HG03432 (cell line): Measurements from ENCODE around the gene LAMA2.

ENCODE experiments used
- ATAC-seq: cut with Tn5 transposase; IDR thresholded peaks from one replicate; pipeline ENCODE4 v1.9.1; 2021; ENCODE audit warnings: mild to moderate bottlenecking, moderate library complexity; ENCODE audit not compliant: unreplicated experiment

LAMA2 gene

GRCh38 chr6:128882991-128883611 is at the start of gene LAMA2:
TSS of gene LAMA2 (plus strand) at chr6:128883138. CDS start at chr6:128883246, 108 bp downstream.
- ATAC-seq: peak; percentile 51

GRCh38 chr6:128836761-128837160 is 46.2 kb upstream of the LAMA2 start:
- ATAC-seq: no peak

- ATAC-seq: no peak
These were observed 41.4 kb upstream of the LAMA2 start for GRCh38 chr6:128841518-128841917.

- ATAC-seq: no peak
These were observed 38.3 kb upstream of the LAMA2 start for GRCh38 chr6:128844598-128844997.

GRCh38 chr6:128847431-128848210 is 35.3 kb upstream of the LAMA2 start:
- no peak for ATAC-seq

GRCh38 chr6:128848212-128848935 is 34.6 kb upstream of the LAMA2 start:
- no peak for ATAC-seq

- ATAC-seq: no peak
These were observed 27.3 kb upstream of the LAMA2 start for GRCh38 chr6:128855581-128856085.

- ATAC-seq: no peak
These were observed 25.1 kb upstream of the LAMA2 start for GRCh38 chr6:128857806-128858205.

- ATAC-seq: no peak
These were observed 22.2 kb upstream of the LAMA2 start for GRCh38 chr6:128860782-128861181.

- ATAC-seq: no peak
These were observed 19.0 kb upstream of the LAMA2 start for GRCh38 chr6:128863983-128864382.

- no peak for ATAC-seq
These were observed 12.2 kb upstream of the LAMA2 start for GRCh38 chr6:128870746-128871145.

GRCh38 chr6:128874863-128875262 is 8.1 kb upstream of the LAMA2 start:
- ATAC-seq: no peak

GRCh38 chr6:128882560-128882959 is 378 bp upstream of the LAMA2 start:
- ATAC-seq: peak; percentile 11

- ATAC-seq: no peak
These were observed 968 bp downstream of the LAMA2 start for GRCh38 chr6:128883906-128884305.

- ATAC-seq: no peak
These were observed 2.4 kb downstream of the LAMA2 start for GRCh38 chr6:128885381-128885780.

GRCh38 chr6:128886706-128887105 is 3.8 kb downstream of the LAMA2 start:
- ATAC-seq: no peak

- no peak for ATAC-seq
These were observed 5.7 kb downstream of the LAMA2 start for GRCh38 chr6:128888444-128889175.

- ATAC-seq: no peak
These were observed 6.9 kb downstream of the LAMA2 start for GRCh38 chr6:128889870-128890269.

- no peak for ATAC-seq
These were observed 9.1 kb downstream of the LAMA2 start for GRCh38 chr6:128892079-128892478.

- no peak for ATAC-seq
These were observed 16.6 kb downstream of the LAMA2 start for GRCh38 chr6:128899341-128900050.
